B cell (primary cell): Measurements from ENCODE around the gene NMUR2.

Source experiments
- CTCF ChIP-seq: fragments of 200-600 bp; IDR thresholded peaks from one replicate; pipeline ENCODE4 v1.8.0; 2022; ENCODE audit warnings: antibody characterized with exemption, mild to moderate bottlenecking
- EZH2 ChIP-seq: IDR thresholded peaks from 2 replicates; pipeline ENCODE4 v1.6.1; 2012; ENCODE audit warnings: borderline replicate concordance, low read depth, mild to moderate bottlenecking, moderate library complexity, low read length; ENCODE audit not compliant: insufficient read depth, poor library complexity, severe bottlenecking

GRCh38 chr5:152427721-152428120 is 22.6 kb upstream of the NMUR2 start:
- TF ChIP-seq CTCF (no peak), EZH2 (no peak)
